ENCODE measurements around the gene BICD1. TPM values are rescaled to one million over a fixed set of nuclear protein-coding genes. Genes with fewer than 3 reads are reported as not detected.

The BICD1 gene
- total and polyA plus RNA-seq, 2 of the 13 experiments (the other 11 are each of a cell fraction or from before 2014, with no cell fraction given) = 4.5 to 5.2 TPM

GRCh38 chr12:32303174-32303549 lies 196.5 kb downstream of the BICD1 start:
- H3K4me2 ChIP-seq (ENCODE audit: low read depth, low read length) = no peak overlapping the region
- H3K4me3 ChIP-seq (replicated peaks in 1 of 3; ENCODE audit: insufficient read depth in 1 of 3, low read depth in 2 of 3, low read length in 3 of 3) = no peak overlapping the region
- H3K27me3 ChIP-seq (ENCODE audit: control insufficient read depth in 1 of 2, insufficient read depth in 2 of 2, low read length in 2 of 2) = no peaks in the 10 kb centered on the region
- H3K79me2 ChIP-seq (ENCODE audit: insufficient read depth, low read length) = no peaks in the 10 kb centered on the region
- intact Hi-C loops (cut with micrococcal nuclease; ENCODE audit: unreplicated experiment) = loop anchor here (2.0 to 10.0 kb wide), 2 partner anchors 650 to 898 kb away; no protein-coding TSS in a partner anchor
- 0 out of 5 replicates have a peak, but pooled peaks cover 0 to 2% of the 10 kb centered on the region in 2 experiments for H3K36me3 ChIP-seq (replicated peaks in 1 of 2; ENCODE audit: control insufficient read depth in 1 of 2, insufficient read depth in 2 of 2, low read length in 2 of 2)
- 95% methylated on average over 5 of the region's 5 CpGs for WGBS (ENCODE audit: low lambda C conversion rate)
- DNase-seq (ENCODE audit: low spot score) (no peak), ATAC-seq (no peak), FAIRE-seq (no peak)
- POLR2A ChIA-PET = no interaction called here
- H4K20me1 ChIP-seq (ENCODE audit: insufficient read depth, low read length) = no peaks in the 10 kb centered on the region
- no peak overlapping the region for H2AFZ ChIP-seq (ENCODE audit: low read length)
- H3K27ac ChIP-seq (ENCODE audit: extremely low read length, insufficient read depth, low read length) = no peak overlapping the region
- in situ Hi-C loops (cut with HindIII; ENCODE audit: extremely low pct_ligation_motif_present, low pct_unique_long_range_greater_than_20kb) = loop anchor here (10.0 to 25.0 kb wide), 3 partner anchors 238 to 916 kb away; partner anchors contain the start of gene ETFBKMT
- BruUV-seq (replicated peaks) = no TSS peak
- no peaks in the 10 kb centered on the region for H3K9me3 ChIP-seq (ENCODE audit: low read length)
- no peaks in the 10 kb centered on the region for H3K4me1 ChIP-seq (ENCODE audit: insufficient read depth, low read length)
- no peak overlapping the region for H3K9ac ChIP-seq (ENCODE audit: insufficient read depth, low read depth, low read length)
- CTCF ChIA-PET (ENCODE audit: low intra/inter-chr PET ratio, low total read pairs) = no interaction called here
- no peak for TF ChIP-seq ZNF333 (CRISPR knock-in tag; IDR thresholded peaks at IDR 0.05; ENCODE audit: borderline replicate concordance)
- TF ChIP-seq HMG20B (CRISPR knock-in tag; conservative IDR thresholded peaks at IDR 0.05) = no peak
- no peak for TF ChIP-seq SRSF4 (IDR thresholded peaks at IDR 0.05; ENCODE audit: low read depth, low read length, poor library complexity, severe bottlenecking)
- TF ChIP-seq ZNF576 (CRISPR knock-in tag; IDR thresholded peaks at IDR 0.05) = no peak
- no peak for TF ChIP-seq TCF12 (IDR thresholded peaks at IDR 0.05)
- TF ChIP-seq TCF12 (CRISPR knock-in tag; IDR thresholded peaks at IDR 0.05) = no peak
- TF ChIP-seq BATF2 (CRISPR knock-in tag; IDR thresholded peaks at IDR 0.05) = no peak
- TF ChIP-seq KIAA2018 (CRISPR knock-in tag; IDR thresholded peaks at IDR 0.05; ENCODE audit: borderline replicate concordance) = no peak
- TF ChIP-seq SOX6 (IDR thresholded peaks at IDR 0.05) = no peak
- TF ChIP-seq SOX6 (CRISPR knock-in tag; IDR thresholded peaks at IDR 0.05) = no peak
- no peak for TF ChIP-seq BCL6 (CRISPR knock-in tag; IDR thresholded peaks at IDR 0.05)
- no peak for TF ChIP-seq ZBTB46 (CRISPR knock-in tag; IDR thresholded peaks at IDR 0.05; ENCODE audit: borderline replicate concordance)
- TF ChIP-seq CBX5 (CRISPR knock-in tag; IDR thresholded peaks at IDR 0.05; ENCODE audit: borderline replicate concordance) = no peak

Data from HepG2 (cell line).